ENCODE measurements around the gene MISP.

The MISP gene

GRCh38 chr19:813219-814151, 62.6 kb downstream of the MISP start:
- no peaks in the 10 kb centered on the region for H3K27me3 Mint-ChIP-seq
- H3K27ac Mint-ChIP-seq: peak overlapping the region; percentile 87
- ATAC-seq (replicated peaks) (peak; percentile 4 to 17), DNase-seq (no peak)
- H3K4me3 Mint-ChIP-seq: no peak overlapping the region
- H3K4me1 Mint-ChIP-seq: peaks cover 0 to 9% of the 10 kb centered on the region in 2 donors
- peaks cover 10 to 14% of the 10 kb centered on the region in 2 donors for H3K9me3 Mint-ChIP-seq
- peaks cover 45 to 57% of the 10 kb centered on the region in 2 donors for H3K36me3 Mint-ChIP-seq
